Body of pancreas (tissue), 4 donors: Measurements from ENCODE around the gene SMIM3. TPM values are rescaled to one million over a fixed set of nuclear protein-coding genes. Genes with fewer than 3 reads are reported as not detected.
"Not testable (repeated sequence)": the region's sequence is repeated elsewhere in the genome, so short reads cannot be mapped to it uniquely, and the experiment has no call there.

Experiments used
- ATAC-seq: fragments of 150-250 bp; one replicate; pipeline ENCODE4 v1.9.1; 2016
- DNase-seq, 4 donors: peaks; one replicate each; pipeline ENCODE4 v3.0.0-alpha.2; 2019
- H3K27ac ChIP-seq, 4 donors: fragments of 200-600 bp; sonication (generic); 1 replicate in 3 of 4; 2 replicates in 1 of 4; pipeline versions ENCODE4 v1.5.1 to v1.6.1; 2016 to 2019; ENCODE audit warnings: mild to moderate bottlenecking in 1 of 4, mixed read lengths in 1 of 4, moderate library complexity in 1 of 4
- H3K27me3 ChIP-seq, 2 donors: fragments of 200-600 bp; sonication (generic); one replicate each; pipeline ENCODE4 v1.6.0; 2016; ENCODE audit warnings: mild to moderate bottlenecking in 1 of 2
- H3K36me3 ChIP-seq, 2 donors: fragments of 200-600 bp; sonication (generic); replicated peaks in 1 of 2; 2 replicates each; pipeline ENCODE4 v1.5.1; 2016; ENCODE audit warnings: low read depth in 2 of 2; ENCODE audit not compliant: insufficient read depth in 1 of 2
- H3K4me1 ChIP-seq: fragments of 200-600 bp; sonication (generic); one replicate; pipeline ENCODE4 v1.6.0; 2016
- H3K4me3 ChIP-seq, 2 donors: fragments of 200-600 bp; sonication (generic); 1 replicate in 1 of 2; 2 replicates in 1 of 2; pipeline ENCODE4 v1.5.1; 2016 to 2019
- H3K9me3 ChIP-seq, 3 donors: fragments of 200-600 bp; sonication (generic); 1 replicate in 2 of 3; 2 replicates in 1 of 3; pipeline ENCODE4 v1.5.1; 2016
- CTCF ChIP-seq, 7 experiments: fragments of 450-650 bp in 4 of 7; fragments of 200-600 bp in 3 of 7; sonication (generic) in 3 of 7; IDR thresholded peaks; one replicate each; pipeline ENCODE4 v1.5.1; 2016 to 2019; ENCODE audit warnings: antibody characterized with exemption in 7 of 7
- POLR2A ChIP-seq, 3 donors: fragments of 450-650 bp; IDR thresholded peaks; one replicate each; pipeline ENCODE4 v1.6.1; 2016; ENCODE audit warnings: antibody characterized with exemption in 3 of 3, mild to moderate bottlenecking in 2 of 3
- WGBS, 2 donors: methylation state at CpG; one replicate each; pipeline ENCODE4 v1.1.5; 2017; 5-methylcytosine and 5-hydroxymethylcytosine counted together
- intact Hi-C: fragments of 100-400 bp; cut with DNase I; formaldehyde crosslinking; loops from one replicate; pipeline ENCODE4 v1.15.1; 2023
- total RNA-seq, 2 donors: library from RNA; depleted of rRNA; stranded (reverse); fragments of >200 nt; gene quantifications; one replicate each; pipeline ENCODE4 v1.1.0, GENCODE V29; 2016

SMIM3 gene
- total RNA-seq, 2 donors from 2014 or later: 40.2 to 51.6 TPM

GRCh38 chr5:150738862-150739261 is 39.7 kb upstream of the SMIM3 start:
- 97 to 98% methylated on average over 7 of the region's 7 CpGs for WGBS, 2 donors
- TF ChIP-seq POLR2A (IDR thresholded peaks at IDR 0.05): no peak
- TF ChIP-seq CTCF (IDR thresholded peaks at IDR 0.05): no peak
- Histone ChIP-seq H3K27ac (no peak overlapping the region), H3K4me1 (peaks cover 26% of the 10 kb centered on the region), H3K36me3 (peaks cover 0 to 4% of the 10 kb centered on the region in 2 donors), H3K27me3 (no peaks in the 10 kb centered on the region), H3K4me3 (no peak overlapping the region), H3K9me3 (no peaks in the 10 kb centered on the region)
- ATAC-seq (no peak), DNase-seq (no peak)
- intact Hi-C loops: no loop called here

GRCh38 chr5:150740992-150741391 is 37.6 kb upstream of the SMIM3 start:
- Histone ChIP-seq H3K9me3 (no peaks in the 10 kb centered on the region), H3K4me3 (no peak overlapping the region), H3K36me3 (peaks cover 0 to 4% of the 10 kb centered on the region in 2 donors), H3K27ac (no peak overlapping the region), H3K4me1 (peaks cover 16% of the 10 kb centered on the region), H3K27me3 (no peaks in the 10 kb centered on the region)
- no peak for TF ChIP-seq CTCF (IDR thresholded peaks at IDR 0.05)
- TF ChIP-seq POLR2A (IDR thresholded peaks at IDR 0.05): no peak
- no peak for DNase-seq
- no peak for ATAC-seq
- intact Hi-C loops: no loop called here

GRCh38 chr5:150742455-150743141 is 36.0 kb upstream of the SMIM3 start:
- H3K36me3 ChIP-seq, H3K9me3 ChIP-seq, DNase-seq, intact Hi-C loops, H3K4me3 ChIP-seq, H3K27me3 ChIP-seq: not testable (repeated sequence)
- Histone ChIP-seq H3K27ac (peak overlapping the region in 2 of 4 donors; percentile 28 to 47), H3K4me1 (peaks cover 16% of the 10 kb centered on the region)
- ATAC-seq: peak; percentile 64
- 84 to 85% methylated on average over 18 of the region's 18 CpGs for WGBS, 2 donors

GRCh38 chr5:150743142-150743488 is 35.4 kb upstream of the SMIM3 start:
- 74 to 77% methylated on average over 7 to 8 of the region's 9 CpGs for WGBS, 2 donors
- ATAC-seq, H3K27me3 ChIP-seq, intact Hi-C loops, H3K4me3 ChIP-seq, H3K9me3 ChIP-seq, H3K36me3 ChIP-seq: not testable (repeated sequence)
- peak in 1 of 4 donors; percentile 21 for DNase-seq
- Histone ChIP-seq H3K4me1 (peaks cover 16% of the 10 kb centered on the region), H3K27ac (peak overlapping the region in 1 of 4 donors; percentile 28)

- TF ChIP-seq POLR2A (IDR thresholded peaks at IDR 0.05) (no peak), CTCF (IDR thresholded peaks at IDR 0.05) (no peak)
- no peak for DNase-seq
- no peaks in the 10 kb centered on the region for H3K9me3 ChIP-seq
- no peak overlapping the region for H3K4me3 ChIP-seq
- peaks cover 0 to 8% of the 10 kb centered on the region in 2 donors for H3K36me3 ChIP-seq
- peaks cover 42% of the 10 kb centered on the region for H3K4me1 ChIP-seq
- WGBS, 2 donors: 39 to 43% methylated on average over 2 of the region's 2 CpGs
- peak overlapping the region in 1 of 4 donors; percentile 29 for H3K27ac ChIP-seq
- H3K27me3 ChIP-seq: no peaks in the 10 kb centered on the region
- ATAC-seq: no peak
- intact Hi-C loops: no loop called here
Observed at GRCh38 chr5:150750469-150750868, 28.1 kb upstream of the SMIM3 start.
